ENCODE results near the gene SLX9. TPM values are rescaled to one million over a fixed set of nuclear protein-coding genes. Genes with fewer than 3 reads are reported as not detected.

The SLX9 gene
- total RNA-seq, 3 donors from 2014 or later, result 15.8 to 17.7 (median 17.0) TPM

DNA sequence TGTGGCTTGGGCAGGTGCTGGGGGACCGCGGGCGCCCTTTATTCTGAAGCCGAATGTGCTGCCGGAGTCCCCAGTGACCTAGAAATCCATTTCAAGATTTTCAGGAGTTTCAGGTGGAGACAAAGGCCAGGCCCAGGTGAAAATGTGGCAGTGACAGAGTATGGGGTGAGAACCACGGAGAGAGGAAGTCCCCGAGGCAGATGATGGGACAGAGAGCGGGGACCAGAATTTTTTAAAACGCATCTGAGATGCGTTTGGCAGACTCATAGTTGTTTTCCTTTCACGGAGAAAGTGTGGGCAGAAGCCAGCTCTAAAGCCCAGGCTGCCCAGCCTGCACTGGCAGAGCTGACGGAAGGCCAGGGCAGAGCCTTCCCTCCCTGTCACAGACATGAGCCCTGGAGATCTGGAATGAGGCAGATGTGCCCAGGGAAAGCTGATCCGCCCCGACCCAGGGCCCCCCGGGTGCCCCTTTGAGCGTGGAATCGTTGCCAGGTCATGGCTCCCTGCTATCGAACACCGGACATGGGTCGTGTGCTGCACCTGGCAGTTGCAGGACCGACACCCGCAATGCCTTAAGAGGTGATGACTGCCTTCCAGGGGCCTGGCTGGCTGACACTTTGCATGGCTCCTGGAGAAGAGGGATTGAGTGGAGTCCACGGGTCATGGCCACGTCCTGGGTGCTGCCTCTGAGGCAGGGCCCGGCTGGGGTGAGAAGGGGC is 6.5 kb upstream of the SLX9 start:
- Histone ChIP-seq H3K27ac (peak overlapping the region; percentile 28 to 48), H3K36me3 (no peaks in the 10 kb centered on the region), H3K4me3 (peak overlapping the region in 2 of 3 donors; percentile 49 to 70), H3K4me1 (peaks cover 11 to 16% of the 10 kb centered on the region in 2 donors), H3K27me3 (peaks cover 6 to 8% of the 10 kb centered on the region in 2 donors), H3K9me3 (no peaks in the 10 kb centered on the region)
- TF ChIP-seq POLR2AphosphoS5 (IDR thresholded peaks at IDR 0.05), result no peak
- TF ChIP-seq POLR2A (IDR thresholded peaks at IDR 0.05), result no peak
- TF ChIP-seq, protein P1, sequence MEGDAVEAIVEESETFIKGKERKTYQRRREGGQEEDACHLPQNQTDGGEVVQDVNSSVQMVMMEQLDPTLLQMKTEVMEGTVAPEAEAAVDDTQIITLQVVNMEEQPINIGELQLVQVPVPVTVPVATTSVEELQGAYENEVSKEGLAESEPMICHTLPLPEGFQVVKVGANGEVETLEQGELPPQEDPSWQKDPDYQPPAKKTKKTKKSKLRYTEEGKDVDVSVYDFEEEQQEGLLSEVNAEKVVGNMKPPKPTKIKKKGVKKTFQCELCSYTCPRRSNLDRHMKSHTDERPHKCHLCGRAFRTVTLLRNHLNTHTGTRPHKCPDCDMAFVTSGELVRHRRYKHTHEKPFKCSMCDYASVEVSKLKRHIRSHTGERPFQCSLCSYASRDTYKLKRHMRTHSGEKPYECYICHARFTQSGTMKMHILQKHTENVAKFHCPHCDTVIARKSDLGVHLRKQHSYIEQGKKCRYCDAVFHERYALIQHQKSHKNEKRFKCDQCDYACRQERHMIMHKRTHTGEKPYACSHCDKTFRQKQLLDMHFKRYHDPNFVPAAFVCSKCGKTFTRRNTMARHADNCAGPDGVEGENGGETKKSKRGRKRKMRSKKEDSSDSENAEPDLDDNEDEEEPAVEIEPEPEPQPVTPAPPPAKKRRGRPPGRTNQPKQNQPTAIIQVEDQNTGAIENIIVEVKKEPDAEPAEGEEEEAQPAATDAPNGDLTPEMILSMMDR (IDR thresholded peaks at IDR 0.05), result no peak
- intact Hi-C loops (cut with DNase I; ENCODE audit: low total_unique reads), result loop anchor here (10.0 kb wide), 1 partner anchor 49 kb away; no protein-coding TSS in a partner anchor
- no peak for DNase-seq (ENCODE audit: low spot score in 2 of 2)

DNA sequence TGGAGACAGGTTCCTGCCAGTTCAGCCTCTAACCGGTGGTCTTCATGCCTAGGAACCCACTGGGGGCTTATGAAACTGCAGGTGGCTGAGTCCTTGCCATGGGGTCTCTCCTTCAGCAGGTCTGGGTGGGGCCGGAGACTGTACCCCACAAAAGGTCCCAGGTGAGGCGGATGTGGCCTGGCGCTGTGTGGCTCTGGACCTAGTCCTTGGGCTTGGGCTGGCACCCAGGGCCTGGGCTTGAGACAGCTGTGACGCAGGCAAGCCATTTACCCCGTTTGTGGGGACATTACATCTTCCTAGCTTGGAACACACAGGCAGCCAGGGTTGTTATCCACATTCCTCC is 5.9 kb upstream of the SLX9 start:
- Histone ChIP-seq H3K36me3 (no peaks in the 10 kb centered on the region), H3K27ac (no peak overlapping the region), H3K4me3 (no peak overlapping the region), H3K9me3 (no peaks in the 10 kb centered on the region), H3K27me3 (peaks cover 6 to 8% of the 10 kb centered on the region in 2 donors), H3K4me1 (peaks cover 10 to 16% of the 10 kb centered on the region in 2 donors)
- DNase-seq (ENCODE audit: low spot score in 2 of 2), result no peak
- intact Hi-C loops (cut with DNase I; ENCODE audit: low total_unique reads), result loop anchor here (10.0 kb wide), 1 partner anchor 49 kb away; no protein-coding TSS in a partner anchor
- TF ChIP-seq POLR2AphosphoS5 (IDR thresholded peaks at IDR 0.05) (no peak), POLR2A (IDR thresholded peaks at IDR 0.05) (no peak)
- TF ChIP-seq, protein P1 (IDR thresholded peaks at IDR 0.05), result no peak

DNA sequence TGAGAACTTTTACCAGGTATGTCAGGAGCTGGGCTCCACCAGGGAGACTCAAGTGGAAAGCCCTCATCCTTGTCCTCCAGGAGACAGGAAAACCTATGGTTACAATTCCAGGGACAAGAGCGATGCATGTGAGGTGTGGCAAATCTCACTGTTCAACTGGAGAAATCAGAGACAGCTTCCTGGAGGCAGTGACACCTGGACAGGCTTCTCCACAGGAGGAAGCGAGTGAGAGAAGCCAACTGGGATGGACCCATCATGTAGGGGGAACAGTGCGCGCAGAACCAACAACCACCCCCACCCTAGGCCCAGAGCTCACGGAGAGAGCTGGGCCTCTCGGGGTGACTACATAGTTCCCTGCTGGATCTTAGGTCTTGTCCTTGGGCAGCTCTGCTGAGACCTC is 5.6 kb upstream of the SLX9 start:
- Histone ChIP-seq H3K4me3 (no peak overlapping the region), H3K27ac (no peak overlapping the region), H3K9me3 (no peaks in the 10 kb centered on the region), H3K4me1 (peaks cover 10 to 16% of the 10 kb centered on the region in 2 donors), H3K36me3 (no peaks in the 10 kb centered on the region), H3K27me3 (peaks cover 6 to 8% of the 10 kb centered on the region in 2 donors)
- no peak for DNase-seq (ENCODE audit: low spot score in 2 of 2)
- TF ChIP-seq POLR2A (IDR thresholded peaks at IDR 0.05) (no peak), POLR2AphosphoS5 (IDR thresholded peaks at IDR 0.05) (no peak)
- TF ChIP-seq, protein P1 (IDR thresholded peaks at IDR 0.05), result no peak
- intact Hi-C loops (cut with DNase I; ENCODE audit: low total_unique reads), result loop anchor here (10.0 kb wide), 1 partner anchor 49 kb away; no protein-coding TSS in a partner anchor

DNA sequence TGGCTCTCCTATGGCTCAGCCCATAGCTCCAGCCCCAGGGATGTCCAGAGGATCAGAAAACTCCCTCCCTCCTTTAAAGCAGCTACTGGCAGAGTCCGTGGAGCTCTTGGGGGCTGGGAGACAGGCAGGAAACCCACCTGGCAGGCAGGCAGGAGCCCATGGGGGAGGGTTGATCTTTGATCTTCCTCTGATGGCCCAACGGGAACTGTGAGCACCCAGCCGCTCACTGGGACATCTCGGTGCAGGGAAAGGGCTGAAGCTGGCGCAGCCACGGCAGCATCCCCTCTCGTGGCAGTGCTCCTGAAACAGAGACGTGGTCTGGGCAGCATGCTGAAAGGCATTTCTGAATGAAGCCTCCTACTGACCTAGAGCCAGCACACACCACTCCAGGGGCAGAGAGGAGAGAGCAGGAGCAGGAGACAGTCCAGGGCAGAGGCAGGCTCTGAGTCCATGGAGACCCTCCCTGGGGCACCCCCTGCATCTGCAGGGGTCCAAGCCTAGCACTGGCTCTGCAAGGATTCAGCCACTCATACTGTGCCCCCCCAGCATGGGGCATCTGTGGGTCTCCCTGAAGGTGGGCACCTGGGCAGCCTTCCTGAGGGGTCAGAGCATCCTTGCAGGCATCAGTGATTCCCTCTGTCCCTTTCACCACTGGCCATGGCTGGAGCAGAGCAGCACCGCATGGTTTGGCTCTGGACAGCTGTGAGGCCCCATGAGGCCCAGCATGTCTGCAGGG is 4.9 kb upstream of the SLX9 start:
- no peaks in the 10 kb centered on the region for H3K36me3 ChIP-seq
- peaks cover 10 to 16% of the 10 kb centered on the region in 2 donors for H3K4me1 ChIP-seq
- H3K9me3 ChIP-seq, result no peaks in the 10 kb centered on the region
- H3K27me3 ChIP-seq, result peaks cover 6 to 8% of the 10 kb centered on the region in 2 donors
- no peak overlapping the region for H3K4me3 ChIP-seq
- intact Hi-C loops (cut with DNase I; ENCODE audit: low total_unique reads), result loop anchor here (10.0 kb wide), 1 partner anchor 50 kb away; no protein-coding TSS in a partner anchor
- TF ChIP-seq POLR2AphosphoS5 (IDR thresholded peaks at IDR 0.05), result no peak
- TF ChIP-seq POLR2A (IDR thresholded peaks at IDR 0.05), result no peak
- TF ChIP-seq, protein P1 (IDR thresholded peaks at IDR 0.05), result no peak
- no peak overlapping the region for H3K27ac ChIP-seq
- DNase-seq (ENCODE audit: low spot score in 2 of 2), result no peak

DNA sequence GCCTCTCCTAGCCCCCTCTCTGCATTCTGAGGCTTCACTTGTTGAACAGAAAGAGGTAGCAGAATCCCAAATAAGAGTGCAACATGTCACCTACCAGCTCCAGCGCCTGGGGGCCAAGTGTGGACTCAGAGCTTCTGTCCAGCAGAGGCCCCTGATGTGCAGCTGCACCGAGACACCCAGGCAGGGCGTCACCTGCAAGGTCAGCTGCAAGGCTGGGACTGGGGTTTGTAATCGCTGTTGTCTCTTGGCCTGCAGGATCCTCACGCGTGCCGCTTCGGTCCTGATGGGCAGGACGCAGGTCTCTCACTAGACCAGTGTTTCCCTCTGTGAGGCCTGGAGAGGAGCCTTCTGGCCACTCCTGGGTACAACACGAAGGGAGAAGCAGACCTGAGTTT is 4.3 kb upstream of the SLX9 start:
- Histone ChIP-seq H3K36me3 (no peaks in the 10 kb centered on the region), H3K27me3 (peaks cover 6 to 8% of the 10 kb centered on the region in 2 donors), H3K9me3 (no peaks in the 10 kb centered on the region), H3K4me3 (no peak overlapping the region), H3K4me1 (peaks cover 10 to 16% of the 10 kb centered on the region in 2 donors), H3K27ac (no peak overlapping the region)
- intact Hi-C loops (cut with DNase I; ENCODE audit: low total_unique reads), result loop anchor here (10.0 kb wide), 1 partner anchor 51 kb away; no protein-coding TSS in a partner anchor
- DNase-seq (ENCODE audit: low spot score in 2 of 2), result no peak
- no peak for TF ChIP-seq POLR2A (IDR thresholded peaks at IDR 0.05)
- TF ChIP-seq, protein P1 (IDR thresholded peaks at IDR 0.05), result no peak
- no peak for TF ChIP-seq POLR2AphosphoS5 (IDR thresholded peaks at IDR 0.05)

Measured in breast epithelium (tissue), 4 donors.